Dedifferentiated amniotic fluid mesenchymal stem cell (primary cell): Measurements from ENCODE around the gene CARD11.

Source experiments
- DNase-seq: peaks from one replicate; pipeline ENCODE4 v3.0.0-alpha.2; 2016; ENCODE audit errors: extremely low spot score

The CARD11 gene

DNA sequence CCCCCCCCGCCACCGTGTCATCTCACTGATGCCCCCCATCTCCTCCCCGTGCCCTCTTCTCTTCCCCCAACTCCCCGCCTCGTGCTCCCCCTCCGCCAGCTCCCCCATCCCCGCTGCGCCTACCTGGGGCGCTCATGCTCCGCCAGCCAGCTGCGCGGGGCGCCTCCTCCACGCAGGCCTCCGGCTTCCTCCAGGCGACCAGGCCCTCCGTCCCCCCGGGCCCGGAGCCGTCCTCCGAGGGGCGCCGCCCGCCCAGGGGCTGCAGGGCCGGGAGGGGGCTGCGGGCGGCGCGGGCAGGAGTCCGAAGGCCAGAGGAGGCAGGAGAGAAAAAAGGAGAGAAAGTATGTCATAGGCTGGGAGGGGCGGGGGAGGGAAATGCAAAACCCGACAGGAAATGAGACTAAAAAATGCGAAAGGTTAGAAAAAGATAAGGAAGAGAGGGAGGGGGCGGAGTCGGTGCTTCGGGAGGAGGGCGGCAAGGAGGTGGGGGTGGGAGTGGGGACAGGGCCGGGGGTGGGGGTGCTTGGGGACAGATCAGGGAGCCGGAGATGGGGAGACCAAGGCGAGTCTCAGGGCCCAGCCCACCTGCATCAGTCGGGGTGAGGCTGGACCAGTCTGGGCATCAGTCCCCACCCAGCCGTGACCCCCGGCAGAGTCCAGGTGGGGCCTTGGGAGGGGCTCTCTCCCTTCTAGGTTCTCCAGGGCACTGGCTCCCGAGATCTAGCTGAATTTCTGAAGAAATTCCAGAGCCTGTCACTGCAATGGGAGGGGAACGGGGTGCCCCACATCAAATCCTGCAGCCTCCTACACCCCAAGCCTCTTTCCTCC, at the start of gene CARD11:
Gene CARD11, minus strand, starts transcription at position 324 of the 828 bp plus-strand sequence. CDS start 85,361 bp downstream, outside the sequence.
- DNase-seq, result no peak

DNA sequence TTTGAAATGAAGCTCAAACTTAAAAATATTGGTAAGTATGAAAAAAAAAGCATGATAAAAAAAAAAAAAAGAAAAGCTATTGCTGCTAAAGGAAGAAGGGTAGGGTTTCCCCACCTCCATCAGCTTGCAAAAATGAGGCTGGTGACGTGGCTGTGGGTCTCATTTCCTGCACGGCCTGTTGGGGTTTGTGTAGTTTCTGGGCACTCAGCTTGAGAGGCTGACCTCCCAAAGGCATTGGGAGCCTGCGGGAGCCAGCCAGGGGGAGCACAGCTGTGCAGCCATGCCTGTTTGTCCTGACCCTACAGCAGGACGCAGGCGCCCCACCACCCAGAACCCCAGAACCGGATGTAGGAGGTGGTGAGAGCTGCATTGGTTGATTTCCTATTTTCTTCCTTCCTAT, 48.8 kb upstream of the CARD11 start:
- DNase-seq, result no peak

DNA sequence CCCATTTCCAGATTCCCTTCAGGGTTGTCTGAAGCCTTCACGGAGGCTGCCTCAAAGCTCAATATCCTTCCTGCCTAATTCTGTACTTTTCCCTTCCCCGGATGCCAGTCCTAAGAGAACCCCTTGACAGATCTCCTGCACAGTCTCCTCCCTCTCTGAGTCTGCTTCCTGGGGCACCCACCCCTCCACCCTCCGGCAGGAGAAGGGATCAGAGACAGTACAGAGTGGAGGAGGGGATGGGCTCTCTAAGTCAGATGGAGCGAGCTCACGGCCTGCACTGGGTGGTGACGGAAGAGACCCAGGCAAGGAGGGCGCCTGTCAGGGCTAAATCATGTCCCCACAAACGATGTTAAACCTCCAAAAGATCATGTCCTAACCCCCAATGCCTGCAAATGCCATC, 48.0 kb upstream of the CARD11 start:
- DNase-seq, result no peak

DNA sequence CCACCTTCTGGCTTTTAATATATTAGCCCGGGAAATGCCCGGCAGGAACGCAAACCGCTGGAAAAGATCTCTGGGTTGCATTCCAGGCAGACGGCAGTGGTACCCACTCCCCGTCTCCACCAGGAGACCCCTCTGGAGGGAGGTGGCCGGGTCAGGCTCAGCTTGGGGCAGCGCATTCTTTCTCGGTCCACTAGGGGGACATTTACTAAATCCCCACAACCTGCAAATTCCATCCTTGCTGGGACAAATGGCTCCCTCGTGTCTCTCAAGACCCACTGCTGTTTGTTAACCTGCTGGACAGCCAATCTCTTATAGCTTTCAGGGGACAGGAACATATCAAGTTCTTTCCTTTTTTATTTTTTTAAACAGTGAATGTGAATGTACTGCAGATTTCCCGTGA, 45.8 kb upstream of the CARD11 start:
- no peak for DNase-seq

DNA sequence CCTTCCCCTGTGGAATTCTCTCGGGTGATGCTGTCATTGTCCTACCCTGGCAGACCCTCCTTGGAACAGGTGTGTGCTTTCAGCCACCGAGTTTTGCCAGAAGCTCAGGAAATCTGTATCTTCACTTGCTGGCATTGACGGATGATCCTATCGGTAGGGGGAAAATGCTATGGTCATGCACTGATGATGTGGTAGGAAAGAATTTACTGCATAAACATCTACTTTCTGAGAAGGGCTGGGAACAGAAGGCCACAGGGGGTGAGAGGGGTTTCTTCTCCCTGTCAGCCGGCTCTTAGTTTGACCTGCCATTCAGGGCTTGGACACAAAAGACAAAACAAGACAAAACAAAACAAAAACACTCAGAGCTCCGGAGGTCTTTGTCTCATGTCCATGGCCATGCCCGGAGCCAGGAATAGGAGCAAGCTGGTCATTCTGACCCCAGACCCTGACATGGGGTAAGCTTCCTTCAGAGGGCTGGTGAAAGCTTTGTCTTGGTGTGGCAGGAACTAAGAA, 43.6 kb upstream of the CARD11 start:
- DNase-seq, result no peak

DNA sequence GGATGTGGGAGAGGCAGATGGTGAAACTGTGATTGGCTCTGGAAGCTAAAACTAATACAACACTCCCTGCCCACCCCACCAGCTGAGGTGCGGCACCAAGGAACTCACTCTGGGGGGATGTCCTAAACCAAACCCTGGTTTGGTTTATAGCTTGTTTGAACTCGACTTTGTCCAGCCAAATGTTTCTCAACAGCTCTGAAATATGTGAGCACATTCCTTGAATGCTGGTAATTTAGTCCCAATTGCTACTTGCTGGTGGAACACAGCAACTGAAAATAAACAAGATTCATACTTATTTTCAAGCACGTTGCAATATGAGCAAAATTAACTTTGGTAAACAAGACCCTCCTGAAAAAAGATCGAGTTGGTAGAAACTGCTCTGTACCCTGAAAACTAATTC, 39.7 kb upstream of the CARD11 start:
- no peak for DNase-seq

DNA sequence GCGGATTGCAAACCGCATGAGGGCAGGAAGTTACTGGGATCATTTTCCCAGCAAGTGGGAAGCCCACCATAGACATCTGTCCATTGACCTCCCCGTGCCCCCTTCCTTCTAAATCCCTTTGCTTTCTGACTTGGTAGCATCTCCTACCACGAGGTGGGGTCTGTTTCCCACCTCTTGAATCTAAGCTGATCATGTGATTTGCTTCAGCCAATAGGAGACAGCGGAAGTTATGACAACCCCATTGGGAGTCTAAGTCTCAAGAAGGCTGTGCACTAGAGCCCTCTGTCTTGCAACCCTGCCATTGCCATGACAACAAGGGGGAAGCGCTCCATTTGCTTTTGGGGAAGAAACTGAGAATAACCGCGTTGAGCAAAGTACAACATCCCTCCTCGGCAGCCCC, 39.2 kb upstream of the CARD11 start:
- no peak for DNase-seq

DNA sequence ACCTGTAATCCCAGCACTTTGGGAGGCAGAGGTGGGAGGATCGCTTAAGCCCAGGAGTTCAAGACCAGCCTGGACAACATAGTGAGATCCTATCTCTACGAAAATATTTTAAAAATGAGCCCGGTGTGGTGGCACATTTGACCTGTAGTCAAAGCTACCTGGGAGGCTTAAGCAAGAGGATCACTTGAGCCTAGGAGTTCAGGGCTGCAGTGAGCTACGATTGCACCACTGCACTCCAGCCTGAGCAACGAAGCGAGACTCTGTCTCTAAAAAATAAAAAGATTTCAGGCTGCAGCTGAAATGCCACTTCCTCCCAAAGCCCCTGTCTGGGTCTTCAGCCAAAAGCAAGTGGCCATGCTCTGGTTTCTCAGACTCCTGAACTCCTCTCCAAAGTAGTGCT, 38.7 kb upstream of the CARD11 start:
- no peak for DNase-seq

DNA sequence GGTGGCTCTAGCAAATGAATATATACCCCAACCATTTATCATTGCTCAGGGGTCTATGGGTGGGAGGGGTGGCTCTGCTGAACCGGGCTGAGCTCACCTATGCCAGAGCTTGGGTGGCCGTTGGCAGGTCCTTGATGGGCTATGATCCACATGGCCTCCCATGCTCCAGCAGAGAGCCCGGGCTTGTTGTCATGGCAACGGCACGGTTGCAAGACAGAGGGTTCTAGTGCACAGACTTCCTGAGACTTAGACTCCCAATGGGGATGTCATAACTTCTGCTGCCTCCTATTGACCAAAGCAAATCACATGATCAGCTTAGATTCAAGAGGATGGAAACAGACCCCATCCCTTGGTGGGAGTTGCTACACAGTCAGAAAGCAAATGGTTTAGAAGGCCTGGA, 36.4 kb upstream of the CARD11 start:
- DNase-seq, result no peak

DNA sequence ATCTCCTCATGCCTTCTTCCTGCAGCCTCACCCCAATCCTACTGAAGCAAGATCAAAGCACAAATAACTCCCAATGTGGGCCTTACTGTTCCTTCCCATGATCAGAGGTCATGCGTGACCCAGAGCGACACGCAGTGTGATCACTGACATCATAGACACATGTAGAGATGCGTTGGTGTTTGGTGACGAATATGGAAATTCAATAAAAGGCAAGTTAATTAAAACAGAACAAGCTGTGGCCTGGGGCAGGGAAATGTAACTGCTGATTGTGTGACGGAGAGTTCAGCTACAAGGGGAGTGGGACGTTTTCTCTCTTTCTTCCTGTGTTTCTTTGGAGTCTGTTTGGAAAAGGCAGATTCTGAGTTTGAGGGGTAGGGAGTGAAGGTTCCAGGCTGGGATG, 34.8 kb upstream of the CARD11 start:
- DNase-seq, result no peak

DNA sequence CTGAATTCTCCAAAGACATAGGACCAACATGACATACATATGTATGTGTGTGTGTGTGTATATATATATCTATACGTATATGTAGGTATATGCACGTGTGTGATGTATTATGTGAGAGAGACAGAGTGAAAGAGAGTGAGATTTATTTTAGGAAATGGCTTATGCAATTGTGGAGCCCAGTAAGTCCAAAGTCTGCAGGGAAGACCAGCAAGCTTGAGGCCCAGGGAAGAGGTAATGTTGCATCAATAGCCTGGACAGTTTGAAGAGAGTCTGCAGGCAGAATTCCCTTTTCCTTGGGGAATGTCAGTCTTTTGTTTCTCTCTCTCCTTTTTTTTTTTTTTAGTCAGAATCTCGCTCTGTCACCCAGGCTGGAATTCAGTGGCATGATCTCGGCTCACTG, 33.0 kb upstream of the CARD11 start:
- DNase-seq, result no peak

DNA sequence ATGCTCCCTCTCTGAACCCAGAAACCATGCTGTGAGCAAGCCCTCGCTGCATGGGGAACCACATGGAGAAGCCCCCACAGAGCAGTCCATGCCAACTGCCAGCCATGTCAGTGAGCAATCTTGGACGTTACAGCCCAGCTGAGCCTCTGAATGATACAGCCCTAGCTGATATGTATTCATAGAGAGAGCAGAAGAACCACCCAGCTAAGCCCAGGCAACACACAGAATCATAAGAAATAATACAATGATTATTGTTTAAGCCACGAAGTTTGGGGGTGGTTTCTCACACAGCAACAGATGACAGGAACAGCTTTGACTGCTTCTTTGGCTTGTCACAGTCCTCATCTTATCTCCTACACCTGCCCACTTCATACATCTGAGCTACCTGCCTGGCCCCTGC, 32.5 kb upstream of the CARD11 start:
- no peak for DNase-seq

DNA sequence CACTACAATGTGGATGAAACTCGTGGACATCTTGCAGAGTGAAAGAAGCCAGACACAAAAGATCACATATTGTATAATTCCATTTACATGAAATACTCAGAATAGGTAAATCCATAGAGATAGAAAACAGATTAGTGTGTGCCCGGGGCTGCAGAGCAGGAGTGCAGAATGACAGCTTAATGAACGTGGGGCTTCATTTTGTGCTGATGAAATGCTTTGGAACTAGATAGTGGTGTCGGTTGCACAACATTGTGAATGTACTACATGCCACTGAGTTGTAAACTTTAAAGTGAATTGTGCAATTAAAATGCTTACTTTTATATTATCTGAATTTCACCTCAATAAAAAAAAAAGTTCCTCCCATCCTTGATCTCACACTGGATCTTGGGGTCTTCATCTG, 31.8 kb upstream of the CARD11 start:
- DNase-seq, result no peak

DNA sequence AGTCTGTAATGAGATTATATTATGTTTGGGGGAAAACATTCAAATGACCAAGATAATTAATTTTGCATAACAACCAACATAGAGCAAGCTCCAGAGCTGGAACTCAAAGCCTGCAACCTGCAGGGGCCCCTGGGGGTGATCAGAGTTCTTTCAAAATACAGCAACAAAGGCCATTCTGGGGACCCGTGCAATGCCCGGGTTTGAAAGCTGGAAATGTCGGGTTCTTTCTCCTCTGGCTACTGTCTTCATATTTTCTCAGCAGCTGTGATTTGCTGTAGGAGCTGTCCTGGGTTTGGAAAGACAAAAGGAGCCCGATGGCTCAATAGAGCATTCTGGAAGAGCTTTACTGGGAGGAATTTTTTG, 30.8 kb upstream of the CARD11 start:
- no peak for DNase-seq

DNA sequence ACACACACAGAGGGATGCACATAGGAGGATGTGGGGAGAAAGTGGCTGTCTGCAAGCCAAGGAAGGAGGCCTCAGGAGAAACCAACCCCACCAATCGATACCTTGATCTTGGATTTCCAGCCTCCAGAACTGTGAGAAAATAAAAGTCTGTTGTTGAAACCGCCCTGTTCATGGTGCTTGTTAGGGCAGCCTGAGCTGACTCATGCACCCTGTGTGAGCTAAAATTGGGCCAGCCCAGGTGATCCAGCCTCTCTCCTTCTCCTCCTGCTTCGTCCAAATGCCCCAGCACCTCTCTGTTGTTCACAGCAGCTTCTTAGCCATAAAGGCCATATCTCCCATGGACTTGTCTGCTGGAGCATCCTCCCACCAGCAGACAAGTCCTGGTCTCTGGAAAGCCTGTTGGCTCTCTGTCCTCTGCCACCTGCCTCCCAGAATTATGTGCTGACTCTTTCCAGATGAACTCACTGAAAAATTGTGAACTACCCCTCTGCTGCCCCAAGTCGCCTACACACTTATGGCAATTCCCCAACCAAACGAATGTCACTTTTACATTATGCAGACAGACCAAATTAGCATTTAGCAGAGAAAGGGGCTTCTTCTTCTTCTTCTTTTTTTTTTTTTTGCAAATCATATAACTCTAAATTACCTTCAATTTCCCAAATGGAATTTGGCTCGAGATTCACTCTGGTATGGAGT, 30.2 kb upstream of the CARD11 start:
- no peak for DNase-seq

DNA sequence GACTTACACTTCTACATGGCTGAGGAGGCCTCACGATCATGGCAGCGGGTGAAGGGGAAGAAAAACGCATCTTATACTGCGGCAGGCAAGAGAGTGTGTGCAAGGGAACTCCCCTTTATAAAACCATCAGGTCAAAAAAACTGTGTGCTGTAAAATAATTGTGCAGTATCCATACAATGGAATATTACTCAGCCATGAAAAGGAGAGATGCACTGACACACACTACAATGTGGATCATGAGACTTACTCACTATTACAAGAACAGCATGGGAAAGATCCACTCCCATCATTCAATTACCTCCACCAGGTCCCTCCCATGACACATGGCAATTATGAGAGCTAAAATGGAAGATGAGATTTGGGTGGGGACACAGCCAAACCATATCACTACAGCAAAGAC, 27.2 kb upstream of the CARD11 start:
- DNase-seq, result no peak

DNA sequence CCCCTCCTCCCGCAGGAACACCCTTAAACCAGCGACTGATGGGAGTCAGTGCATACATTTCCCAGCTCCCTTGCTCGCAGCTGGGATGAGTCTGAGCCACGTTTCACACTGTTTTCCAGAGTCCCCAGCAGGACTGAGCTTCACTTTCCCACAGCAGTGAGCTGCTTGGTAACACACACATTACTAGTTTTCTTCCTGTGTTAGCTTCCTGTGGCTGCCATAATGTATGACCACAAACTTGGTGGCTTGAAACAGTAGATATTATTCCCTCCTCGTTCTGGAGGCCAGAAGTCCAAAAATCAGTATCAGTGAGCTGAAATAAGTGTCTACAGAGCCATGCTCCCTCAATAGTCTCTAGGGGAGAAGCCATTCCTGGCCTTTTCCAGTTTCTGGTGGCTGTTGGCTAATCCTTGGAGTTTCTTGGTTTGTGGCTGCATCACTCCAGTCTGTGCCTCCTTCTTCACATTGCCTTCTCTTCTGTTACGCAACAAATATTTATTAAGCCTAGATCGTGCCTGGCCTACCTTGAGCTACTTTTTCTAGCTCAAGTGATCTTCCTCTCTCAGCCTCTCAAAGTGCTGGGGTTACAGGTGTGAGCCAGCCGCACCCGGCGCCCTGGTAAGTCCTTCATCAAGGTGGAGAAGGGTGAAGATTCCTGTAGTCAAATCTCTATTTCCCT, 26.2 kb upstream of the CARD11 start:
- DNase-seq, result no peak

DNA sequence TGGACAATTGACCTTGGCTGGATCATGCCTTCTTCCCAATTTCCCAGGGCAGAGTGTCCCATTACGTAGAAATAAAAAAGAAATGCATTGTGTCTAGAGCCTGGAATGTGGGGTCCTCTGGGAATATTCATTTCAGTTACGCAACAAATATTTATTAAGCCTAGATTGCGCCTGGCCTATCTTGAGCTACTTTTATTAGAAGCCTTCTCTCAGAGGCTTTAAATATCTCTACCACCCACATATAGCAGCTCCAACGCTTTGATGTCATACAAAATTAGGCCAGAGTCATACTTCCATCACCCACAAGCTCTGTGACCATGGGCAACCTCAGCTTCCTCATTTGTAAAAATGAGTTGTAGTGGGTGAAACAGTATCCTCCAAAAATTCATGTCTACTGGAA, 24.9 kb upstream of the CARD11 start:
- DNase-seq, result no peak

DNA sequence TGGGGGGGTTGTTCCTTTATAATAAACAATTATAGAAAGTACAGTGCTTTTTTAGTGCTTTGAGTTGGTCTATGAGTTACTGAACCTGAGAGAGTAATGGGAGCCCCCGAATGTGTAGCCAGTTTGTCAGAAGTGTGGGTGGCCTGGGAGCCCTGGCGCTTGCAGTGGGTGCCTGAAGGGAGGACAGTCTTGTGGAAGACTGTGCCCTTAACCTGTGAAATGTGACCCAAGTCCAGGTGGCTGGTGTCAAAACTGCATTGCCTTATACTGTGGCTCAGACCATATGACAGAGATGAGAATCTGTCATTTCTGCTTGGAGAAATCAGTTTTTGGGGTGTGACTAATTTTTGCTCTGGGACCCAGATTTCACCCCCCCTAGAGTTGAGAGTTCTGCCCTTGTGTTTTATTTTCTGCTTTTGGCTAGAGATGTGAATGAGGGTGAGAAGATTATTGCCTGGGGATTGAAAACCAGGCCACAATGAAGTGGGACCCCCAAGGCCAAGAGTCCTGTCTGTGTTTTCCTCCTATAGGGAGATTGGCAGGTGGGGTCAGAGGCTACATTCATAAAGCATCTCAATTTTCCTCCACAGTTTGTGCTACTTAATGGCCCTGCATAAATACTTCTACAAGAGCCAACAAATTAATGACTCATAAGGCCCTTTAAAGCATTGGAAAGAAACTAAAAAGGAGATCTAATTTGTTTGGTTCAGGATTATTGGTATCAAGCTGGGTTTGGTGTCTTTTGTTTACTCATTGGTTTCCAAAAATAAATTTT, 24.1 kb upstream of the CARD11 start:
- DNase-seq, result no peak

DNA sequence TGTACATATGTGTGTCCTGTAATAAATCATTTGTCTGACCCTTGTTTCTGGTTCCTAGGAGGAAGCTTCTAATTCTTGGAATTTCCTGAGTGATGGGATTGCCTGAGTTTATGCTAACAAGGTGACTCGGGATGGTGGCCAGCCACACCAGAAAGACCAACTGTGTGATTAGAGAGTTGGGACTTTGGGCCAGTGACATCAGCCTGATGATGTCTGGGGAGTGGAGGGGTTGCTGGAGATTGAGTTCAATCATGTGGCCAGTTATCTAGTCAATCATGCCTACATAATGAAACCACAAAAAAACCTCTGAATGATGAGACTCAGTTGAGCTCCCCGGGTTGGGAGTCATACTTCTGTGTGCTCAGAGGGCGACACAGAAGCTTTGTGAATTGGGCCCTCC, 23.5 kb upstream of the CARD11 start:
- no peak for DNase-seq

DNA sequence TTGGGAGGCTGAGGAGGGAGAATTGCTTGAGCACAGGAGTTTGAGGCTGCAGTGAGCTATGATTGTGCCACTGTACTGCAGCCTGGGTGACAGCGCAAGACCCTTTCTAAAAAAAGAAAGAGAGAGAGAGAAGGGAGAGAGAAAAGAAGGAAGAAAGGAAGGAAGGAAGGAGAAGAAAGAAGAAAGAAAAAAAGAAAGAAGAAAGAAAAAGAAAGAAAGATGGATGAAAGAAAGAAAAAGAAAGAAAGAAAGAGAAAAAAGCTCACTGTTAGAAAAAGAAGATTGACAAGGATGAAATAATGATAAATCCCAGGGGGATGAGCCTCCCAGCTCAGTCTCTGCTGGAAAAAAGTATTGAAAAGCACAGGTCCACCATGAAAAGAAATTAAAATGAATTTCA, 22.8 kb upstream of the CARD11 start:
- DNase-seq, result no peak

DNA sequence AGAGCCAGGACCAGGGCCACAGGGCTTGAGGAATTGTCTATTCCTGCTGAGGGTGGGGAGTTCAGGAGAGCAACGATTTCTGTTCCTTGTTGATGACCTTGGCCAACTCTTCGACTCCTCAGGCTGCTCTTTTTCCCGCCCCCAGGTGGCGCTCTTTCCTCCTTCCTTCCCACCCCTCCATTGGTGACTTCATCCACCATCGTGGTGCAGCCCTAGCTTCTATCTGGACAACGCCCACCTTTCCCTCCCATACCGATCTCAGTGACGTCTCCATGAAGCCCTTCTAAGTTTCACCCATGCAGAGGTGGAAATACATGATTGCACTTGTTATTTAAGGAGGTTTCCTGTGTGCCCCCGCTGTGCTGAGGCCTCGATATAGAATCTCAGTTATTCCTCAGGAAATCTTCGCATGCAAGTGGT, 22.1 kb upstream of the CARD11 start:
- DNase-seq, result no peak
